HG02623 (cell line): ENCODE measurements around the gene IL1RN.

ENCODE experiments used
- ATAC-seq: cut with Tn5 transposase; IDR thresholded peaks from one replicate; pipeline ENCODE4 v1.9.1; 2021; ENCODE audit warnings: moderate library complexity; ENCODE audit not compliant: unreplicated experiment

Gene IL1RN

GRCh38 chr2:113156278-113157117 lies 29.1 kb downstream of the IL1RN start:
- ATAC-seq = no peak

- peak; percentile 65 for ATAC-seq
These were observed 29.9 kb downstream of the IL1RN start for GRCh38 chr2:113157118-113157896.

GRCh38 chr2:113157897-113158753 lies 30.7 kb downstream of the IL1RN start:
- no peak for ATAC-seq

GRCh38 chr2:113158884-113159553 lies 31.6 kb downstream of the IL1RN start:
- no peak for ATAC-seq

- no peak for ATAC-seq
These were observed 32.9 kb downstream of the IL1RN start for GRCh38 chr2:113160248-113160647.

- ATAC-seq = no peak
These were observed 33.6 kb downstream of the IL1RN start for GRCh38 chr2:113160962-113161361.

GRCh38 chr2:113162173-113162572 lies 34.8 kb downstream of the IL1RN start:
- ATAC-seq = no peak

GRCh38 chr2:113162869-113163268 lies 35.5 kb downstream of the IL1RN start:
- no peak for ATAC-seq

- no peak for ATAC-seq
These were observed 37.0 kb downstream of the IL1RN start for GRCh38 chr2:113164215-113164929.

GRCh38 chr2:113164930-113165585 lies 37.7 kb downstream of the IL1RN start:
- ATAC-seq = no peak

- ATAC-seq = no peak
These were observed 38.8 kb downstream of the IL1RN start for GRCh38 chr2:113166187-113166645.

GRCh38 chr2:113167115-113167932 lies 39.9 kb downstream of the IL1RN start:
- ATAC-seq = no peak

GRCh38 chr2:113167962-113168340 lies 40.6 kb downstream of the IL1RN start:
- ATAC-seq = no peak

GRCh38 chr2:113169002-113169530 lies 41.7 kb downstream of the IL1RN start:
- no peak for ATAC-seq

- no peak for ATAC-seq
These were observed 42.2 kb downstream of the IL1RN start for GRCh38 chr2:113169586-113169985.

GRCh38 chr2:113171334-113172075 lies 44.1 kb downstream of the IL1RN start:
- no peak for ATAC-seq

GRCh38 chr2:113172721-113173541 lies 45.5 kb downstream of the IL1RN start:
- no peak for ATAC-seq
